Kidney (tissue), 14 donors: Measurements from ENCODE around the gene DUSP5. TPM values are rescaled to one million over a fixed set of nuclear protein-coding genes. Genes with fewer than 3 reads are reported as not detected.

ENCODE experiments used
- DNase-seq, 5 donors: peaks; one replicate each; pipeline ENCODE4 v3.0.0-alpha.2; 2013 to 2020
- FAIRE-seq: peaks from 2 replicates; lab custom pipeline; 2012; peaks lifted over from hg19 to GRCh38; lab: Jason Lieb, UNC
- H3K27ac ChIP-seq, 2 donors: one replicate each; pipeline ENCODE4 v1.7.0; 2013; ENCODE audit warnings: low read depth in 2 of 2, low read length in 2 of 2, inconsistent platforms in 1 of 2
- H3K27me3 ChIP-seq: one replicate; pipeline ENCODE4 v1.7.1; 2013; ENCODE audit warnings: low read length, inconsistent platforms; ENCODE audit not compliant: control insufficient read depth, insufficient read depth
- H3K36me3 ChIP-seq, 3 donors: one replicate each; pipeline versions ENCODE4 v1.7.0 to v1.7.1; 2013; ENCODE audit warnings: low read length in 3 of 3, control low read depth in 1 of 3, inconsistent platforms in 1 of 3; ENCODE audit not compliant: insufficient read depth in 3 of 3, control insufficient read depth in 2 of 3
- H3K4me1 ChIP-seq, 3 donors: one replicate each; pipeline versions ENCODE4 v1.7.0 to v1.7.1; 2013; ENCODE audit warnings: low read length in 3 of 3, inconsistent platforms in 1 of 3, low read depth in 1 of 3; ENCODE audit not compliant: control insufficient read depth in 2 of 3, insufficient read depth in 2 of 3
- H3K4me3 ChIP-seq, 3 donors: one replicate each; pipeline versions ENCODE4 v1.7.0 to v1.8.1; 2013; ENCODE audit warnings: low read length in 3 of 3, control low read depth in 1 of 3, inconsistent platforms in 1 of 3
- H3K9ac ChIP-seq, 3 donors: one replicate each; pipeline versions ENCODE4 v1.7.0 to v1.7.1; 2013; ENCODE audit warnings: low read length in 3 of 3, control low read depth in 1 of 3, inconsistent platforms in 1 of 3
- H3K9me3 ChIP-seq, 3 donors: one replicate each; pipeline versions ENCODE4 v1.7.0 to v1.7.1; 2013; ENCODE audit warnings: low read length in 3 of 3, control low read depth in 1 of 3, inconsistent platforms in 1 of 3; ENCODE audit not compliant: control insufficient read depth in 2 of 3, insufficient read depth in 1 of 3
- CTCF ChIP-seq: IDR thresholded peaks from 3 replicates; pipeline ENCODE4 v1.5.1; 2012; ENCODE audit warnings: mild to moderate bottlenecking, moderate library complexity, borderline replicate concordance; ENCODE audit not compliant: insufficient read depth; ENCODE audit errors: extremely low read depth
- intact Hi-C: fragments of 100-400 bp; cut with DNase I; formaldehyde crosslinking; loops from one replicate; pipeline ENCODE4 v1.11.1; 2022
- polyA plus RNA-seq: library from polyadenylated mRNA; stranded (reverse); fragments of 350-450 nt; fragmentation: Illumina TruSeq; extraction: RNeasy Lipid Tissue Mini Kit (QIAGEN cat#74804); gene quantifications from one replicate; pipeline ENCODE4 v1.2.3, GENCODE V29; 2014; ENCODE audit warnings: low read depth, low replicate concordance; ENCODE audit not compliant: insufficient read depth
- total RNA-seq: library from RNA; stranded (reverse); fragmentation: NEBNext Ultra II Directional; extraction: Animal tissue kit (Norgen Biotek cat#: 25700); gene quantifications from one replicate; pipeline ENCODE4 v1.2.1, GENCODE V29; 2021
- donor health status: control.
- donor health status: control.
- donor health status: control.
- donor health status: control.
- donor health status: control.
- donor health status: DM: yes; HTN: yes; CAD: no.
- donor health status: Normal renal cell carcinoma (clear cell type).

The DUSP5 gene
- total and polyA plus RNA-seq, 2 donors from 2014 or later, result 9.0 to 23.7 TPM

DNA sequence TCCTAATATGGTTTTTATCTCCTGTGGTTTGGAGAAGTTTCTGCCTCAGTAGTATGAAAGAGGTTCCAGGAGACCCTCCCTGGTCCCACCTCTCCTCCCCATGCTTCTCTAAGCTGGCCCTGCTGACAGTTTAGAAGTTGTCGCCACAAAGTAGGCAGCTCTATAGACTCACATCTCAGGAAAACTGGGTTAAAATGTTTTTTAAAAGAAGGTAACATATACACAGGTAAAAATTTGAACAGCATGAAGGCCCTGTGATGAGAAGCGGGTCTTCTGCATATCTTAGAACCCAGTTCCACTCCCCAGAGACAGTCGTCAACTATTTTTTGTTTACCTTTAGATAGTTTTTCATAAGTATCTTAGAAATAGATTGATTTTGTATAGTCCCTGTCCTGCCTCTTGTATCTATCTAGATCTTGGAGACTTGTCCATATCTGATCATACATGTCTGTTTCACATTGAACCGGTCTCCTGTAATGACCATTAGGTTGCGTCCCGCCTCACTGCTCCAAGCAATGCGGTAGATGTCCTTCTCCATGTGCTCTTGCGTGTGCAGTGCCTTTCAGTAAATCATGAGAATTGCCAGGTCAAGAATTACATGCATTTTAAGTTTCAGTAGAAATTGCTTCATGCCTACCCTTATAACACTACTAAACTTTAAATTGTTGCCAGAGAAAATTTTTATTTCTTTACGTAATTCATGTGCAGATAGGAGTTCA is 2.2 kb downstream of the DUSP5 start:
- no peak for FAIRE-seq
- TF ChIP-seq CTCF, result no peak
- Histone ChIP-seq H3K4me1 (peaks cover 0 to 21% (median 15%) of the 10 kb centered on the region in 3 donors), H3K9me3 (no peaks in the 10 kb centered on the region), H3K27me3 (peaks cover 3% of the 10 kb centered on the region), H3K27ac (peak overlapping the region; percentile 45 to 59), H3K36me3 (no peaks in the 10 kb centered on the region), H3K4me3 (peak overlapping the region; percentile 22 to 68 (median 65)), H3K9ac (peak overlapping the region in 1 of 3 donors; percentile 27)
- intact Hi-C loops, result no loop called here
- DNase-seq, result peak in 1 of 5 donors; percentile 17

DNA sequence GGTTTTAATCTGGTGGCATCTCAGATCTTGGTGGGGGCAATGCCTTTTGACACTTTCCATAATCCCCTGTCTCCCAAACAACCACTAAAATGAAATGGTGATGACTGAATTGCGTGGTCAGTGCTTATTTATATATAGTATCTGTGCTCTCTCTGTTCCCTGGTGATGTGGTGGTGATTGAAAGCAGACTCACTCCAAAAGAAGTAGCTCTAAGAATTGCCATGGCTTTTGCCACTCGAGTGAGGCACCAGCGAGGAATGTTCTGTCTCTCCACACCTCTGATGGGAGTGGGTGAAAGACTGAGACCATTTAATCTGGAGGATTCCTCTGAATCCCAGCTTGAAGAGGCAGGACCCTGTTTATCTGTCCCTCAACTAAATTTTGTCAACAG is 2.8 kb downstream of the DUSP5 start:
- no peaks in the 10 kb centered on the region for H3K36me3 ChIP-seq
- H3K9ac ChIP-seq, result peak overlapping the region in 1 of 3 donors; percentile 27
- H3K4me3 ChIP-seq, result peak overlapping the region in 2 of 3 donors; percentile 65 to 68
- H3K27me3 ChIP-seq, result peaks cover 3% of the 10 kb centered on the region
- FAIRE-seq (no peak), DNase-seq (peak in 1 of 5 donors; percentile 6)
- H3K9me3 ChIP-seq, result no peaks in the 10 kb centered on the region
- intact Hi-C loops, result no loop called here
- no peak for TF ChIP-seq CTCF
- H3K27ac ChIP-seq, result peak overlapping the region; percentile 3 to 80
- peaks cover 0 to 21% (median 16%) of the 10 kb centered on the region in 3 donors for H3K4me1 ChIP-seq

DNA sequence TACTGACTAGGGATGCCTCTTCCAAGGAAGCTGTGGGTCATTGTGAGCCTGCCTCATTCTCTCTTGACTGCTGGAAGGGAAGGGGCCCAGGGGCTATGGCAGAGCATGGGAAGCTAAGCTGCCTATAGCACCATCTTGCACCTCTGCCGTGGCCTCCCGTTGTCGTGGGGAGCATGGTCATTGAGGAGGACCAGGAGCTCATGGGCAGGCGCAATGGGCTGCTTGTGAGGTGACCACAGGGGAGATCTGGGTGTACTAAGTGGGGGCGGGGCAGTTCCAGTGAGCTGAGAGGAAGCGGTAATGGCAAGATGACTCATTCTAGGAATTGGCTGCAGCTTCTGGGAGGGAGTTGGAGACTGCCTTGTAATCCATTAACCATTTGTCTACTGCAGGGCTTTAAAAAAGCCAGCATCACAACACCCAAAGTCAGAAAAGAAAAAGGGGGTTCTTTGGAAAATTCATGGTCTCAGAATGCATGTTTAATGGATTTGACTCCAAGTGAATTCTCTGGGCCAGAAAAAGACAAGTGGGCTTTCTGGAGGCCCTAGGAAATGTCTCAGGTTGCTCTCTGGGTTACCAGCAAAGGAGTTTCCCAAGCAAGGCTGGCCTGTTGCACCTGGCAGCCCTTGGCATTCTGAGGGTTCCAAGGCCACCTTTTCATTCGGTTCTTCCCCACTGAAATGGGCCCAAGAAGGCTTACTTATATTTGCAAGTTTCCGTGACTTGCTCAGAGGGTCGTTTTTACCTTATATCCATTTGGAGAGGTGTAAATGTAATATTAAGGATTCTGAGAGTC is 3.6 kb downstream of the DUSP5 start:
- H3K27ac ChIP-seq, result peak overlapping the region; percentile 3 to 80
- intact Hi-C loops, result no loop called here
- H3K4me3 ChIP-seq, result peak overlapping the region in 1 of 3 donors; percentile 68
- DNase-seq (peak; percentile 56 to 95 (median 75)), FAIRE-seq (no peak)
- no peak for TF ChIP-seq CTCF
- peaks cover 3% of the 10 kb centered on the region for H3K27me3 ChIP-seq
- H3K9me3 ChIP-seq, result no peaks in the 10 kb centered on the region
- H3K36me3 ChIP-seq, result no peaks in the 10 kb centered on the region
- H3K9ac ChIP-seq, result no peak overlapping the region
- peaks cover 0 to 23% (median 16%) of the 10 kb centered on the region in 3 donors for H3K4me1 ChIP-seq
